ENCODE measurements around the gene WDR44.
"Not testable (repeated sequence)": the region's sequence is repeated elsewhere in the genome, so short reads cannot be mapped to it uniquely, and the experiment has no call there.

The WDR44 gene

DNA sequence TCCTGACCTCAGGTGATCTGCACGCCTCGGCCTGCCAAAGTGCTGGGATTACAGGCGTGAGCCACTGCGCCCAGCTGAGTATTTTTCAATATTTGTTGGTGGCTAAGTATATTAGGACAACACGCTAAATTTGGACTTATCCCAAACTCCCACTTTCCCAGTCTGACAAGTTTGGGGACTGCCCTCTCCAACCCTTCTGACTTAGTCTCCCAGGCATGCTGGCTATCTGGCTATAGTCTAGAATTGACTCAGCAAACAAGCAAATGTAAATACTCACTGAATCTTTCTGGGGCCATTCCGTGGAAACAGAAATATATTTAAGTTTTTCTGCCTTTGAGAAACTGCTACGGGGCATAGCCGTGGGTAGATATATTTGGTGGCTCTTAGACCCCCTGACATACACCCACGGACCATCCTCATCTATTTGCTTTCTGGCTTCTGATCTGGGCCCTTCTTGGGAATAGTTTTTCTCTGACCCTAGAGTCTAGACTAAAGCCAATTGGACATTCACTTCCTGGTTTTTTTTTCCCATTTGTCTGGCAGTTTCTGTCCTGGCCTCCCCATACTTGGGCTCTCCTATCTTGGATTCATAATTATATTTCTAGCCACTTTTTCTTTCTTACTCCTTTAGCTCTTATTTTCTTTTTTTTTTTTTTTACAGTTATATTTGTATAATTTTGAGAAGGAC, 138.5 kb downstream of the WDR44 start:
- DNase-seq: no peak

DNA sequence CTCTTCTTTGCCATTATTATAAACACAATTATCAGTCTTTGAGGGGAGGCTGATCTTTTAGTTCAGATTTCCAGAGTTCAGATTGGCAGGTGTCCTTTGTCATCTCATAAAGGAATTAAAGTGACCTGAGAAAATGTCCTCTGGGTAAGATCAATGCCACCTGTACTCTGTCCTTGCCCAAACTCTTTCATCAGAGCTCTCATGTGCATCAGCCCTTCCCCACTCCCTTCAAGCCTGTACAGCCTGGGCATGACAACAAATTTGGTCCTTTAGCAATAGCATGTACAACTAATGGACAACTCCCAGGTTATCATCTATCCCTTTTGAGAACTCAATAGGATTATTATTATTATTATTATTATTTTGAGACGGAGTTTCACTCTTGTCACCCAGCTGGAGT, 140.8 kb downstream of the WDR44 start:
- not testable (repeated sequence) for DNase-seq

DNA sequence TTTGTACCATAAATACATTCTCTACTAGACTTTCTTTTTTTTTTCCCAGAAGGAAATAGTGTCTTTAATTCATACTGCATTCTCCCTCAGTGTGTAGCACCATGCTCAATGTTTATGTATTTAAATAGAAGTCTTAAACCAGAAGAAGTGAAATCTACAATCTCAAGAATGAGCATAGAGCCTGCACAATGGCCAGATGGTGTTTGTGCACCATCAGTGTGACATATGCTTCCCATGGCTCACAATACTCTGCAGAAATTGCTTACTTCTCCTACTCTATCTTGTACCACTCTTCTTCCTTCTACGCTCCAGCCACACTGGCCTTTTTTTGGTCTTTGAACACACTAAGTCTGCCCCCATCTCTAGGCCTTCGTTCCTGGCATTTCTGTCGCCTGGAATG, 147.1 kb downstream of the WDR44 start:
- no peak for DNase-seq

DNA sequence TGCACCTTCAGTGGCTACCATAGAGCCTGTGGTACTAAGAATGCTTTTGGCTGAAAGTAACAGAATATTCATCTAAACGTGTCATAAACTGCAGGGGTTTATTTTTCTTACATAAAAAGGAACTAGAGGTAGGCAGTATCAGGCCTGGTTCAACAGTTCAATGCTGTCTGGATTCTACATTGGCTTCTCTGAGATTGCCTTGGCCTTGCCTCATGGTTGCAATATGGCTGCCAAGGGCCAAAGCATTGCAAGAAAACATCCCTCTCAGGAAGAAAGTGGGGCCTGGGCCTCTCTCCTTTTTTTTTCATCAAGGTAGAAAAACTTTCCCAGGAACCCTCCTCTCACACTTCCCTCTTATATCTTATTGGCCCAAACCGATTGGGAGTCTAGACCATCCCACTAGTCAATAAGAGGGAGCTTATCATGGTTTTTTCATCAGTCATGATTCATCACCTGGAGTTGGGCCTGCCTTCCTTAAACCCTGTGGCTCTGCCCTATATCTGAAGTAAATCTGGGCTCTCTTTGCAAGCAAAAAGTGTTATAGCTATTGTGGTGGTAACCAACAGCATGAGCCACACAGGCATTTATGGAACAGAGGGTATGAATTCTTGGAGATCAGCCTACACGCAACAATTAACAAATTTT, 147.9 kb downstream of the WDR44 start:
- DNase-seq: no peak

DNA sequence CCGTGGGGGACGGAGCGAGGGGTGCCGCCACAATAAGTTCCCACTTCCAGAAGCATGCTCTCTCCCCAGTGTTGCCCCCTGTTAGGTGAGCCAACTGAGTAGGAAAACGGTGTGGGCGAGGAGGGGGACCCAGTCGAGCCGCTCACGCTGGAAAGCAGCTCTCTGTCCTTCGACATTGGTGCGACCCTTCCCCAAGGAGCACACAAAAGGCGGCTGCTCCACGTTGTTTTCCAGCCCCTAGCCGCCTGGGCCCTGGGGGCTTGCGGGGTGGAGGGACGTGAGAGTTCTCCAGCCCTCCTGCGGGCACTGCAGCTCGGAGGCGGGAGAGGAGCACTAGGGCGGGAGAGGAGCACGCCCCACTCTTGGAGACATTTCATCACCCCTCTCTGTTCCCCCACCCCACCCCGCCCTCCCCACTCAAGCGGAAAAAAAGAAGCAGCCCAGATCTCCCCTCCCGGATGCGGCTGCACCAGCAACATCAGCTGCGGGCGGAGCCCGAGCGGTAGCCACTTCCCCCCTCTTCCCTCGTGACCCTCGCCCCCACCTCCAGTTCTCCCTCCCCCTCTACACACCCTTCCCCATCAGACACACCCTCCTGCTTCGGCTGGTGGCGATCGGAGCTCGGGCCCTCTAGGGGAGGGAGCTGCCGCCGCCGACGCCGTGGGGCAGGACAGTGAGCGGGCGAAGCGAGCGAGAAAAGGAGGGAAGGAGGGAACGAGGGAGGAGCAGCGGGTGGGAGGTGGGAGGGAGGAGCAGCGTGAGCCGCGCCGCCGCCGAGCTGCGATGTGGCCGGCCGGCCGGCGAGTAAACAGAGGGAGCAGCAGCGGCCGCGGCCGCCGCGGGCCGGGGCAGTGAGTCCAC, 149.4 kb downstream of the WDR44 start, which contains the start of gene DOCK11:
Gene DOCK11 (plus strand): TSS at position 755 of the 861 bp plus-strand sequence. CDS start 157 bp downstream, outside the sequence.
- DNase-seq: peak; percentile 12

DNA sequence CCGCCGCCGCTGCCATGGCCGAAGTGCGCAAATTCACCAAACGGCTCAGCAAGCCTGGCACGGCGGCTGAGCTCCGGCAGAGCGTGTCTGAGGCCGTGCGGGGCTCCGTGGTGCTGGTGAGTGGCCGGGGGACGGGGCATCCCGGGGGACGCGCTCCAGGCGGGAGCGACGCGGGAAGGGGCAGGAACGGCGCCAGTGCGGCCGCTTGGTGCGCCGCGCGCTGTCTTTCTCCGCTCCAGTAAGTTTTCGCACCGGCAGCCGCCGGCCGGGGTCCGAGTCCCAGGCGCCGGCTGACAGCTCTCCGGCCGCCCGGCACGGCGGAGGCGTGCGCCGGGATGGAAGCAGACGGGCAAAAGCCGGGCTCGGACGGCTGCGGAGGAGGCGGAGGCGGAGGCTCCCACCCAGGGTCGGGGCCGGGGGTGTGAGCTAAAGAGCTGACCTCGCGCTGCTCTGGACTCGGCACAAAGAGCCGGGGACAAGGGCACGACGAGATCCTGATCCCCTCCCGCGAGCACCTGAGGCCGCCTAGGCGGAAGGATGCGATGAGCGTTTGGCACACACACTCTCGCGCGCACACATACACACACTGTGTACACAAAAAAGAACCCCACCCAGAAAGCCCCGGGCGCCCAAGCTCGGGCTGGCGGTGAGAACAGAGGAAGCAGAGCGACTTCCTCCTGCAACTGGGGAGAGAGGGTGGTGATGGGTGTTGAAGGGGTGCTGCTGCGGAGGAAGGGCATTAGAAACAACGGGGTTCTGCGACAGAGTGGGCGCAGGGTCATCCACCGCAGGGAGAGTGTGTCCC, 150.3 kb downstream of the WDR44 start:
- DNase-seq: no peak

DNA sequence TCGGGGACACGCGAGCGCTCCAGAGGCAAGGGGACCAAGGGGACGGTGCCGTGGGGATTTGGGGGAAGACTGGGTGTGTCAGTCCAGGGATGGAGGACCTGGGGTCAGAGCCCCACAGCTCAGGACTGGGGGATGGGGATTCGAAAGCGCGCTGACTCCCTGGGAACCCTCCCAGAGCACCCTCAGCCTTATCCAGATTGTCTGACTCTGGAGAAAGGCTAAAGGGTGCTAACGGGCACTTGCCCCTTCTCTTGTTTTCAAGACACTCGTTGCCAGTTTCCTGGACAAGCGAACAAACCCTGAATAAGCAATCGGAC, 150.8 kb downstream of the WDR44 start:
- DNase-seq: no peak

DNA sequence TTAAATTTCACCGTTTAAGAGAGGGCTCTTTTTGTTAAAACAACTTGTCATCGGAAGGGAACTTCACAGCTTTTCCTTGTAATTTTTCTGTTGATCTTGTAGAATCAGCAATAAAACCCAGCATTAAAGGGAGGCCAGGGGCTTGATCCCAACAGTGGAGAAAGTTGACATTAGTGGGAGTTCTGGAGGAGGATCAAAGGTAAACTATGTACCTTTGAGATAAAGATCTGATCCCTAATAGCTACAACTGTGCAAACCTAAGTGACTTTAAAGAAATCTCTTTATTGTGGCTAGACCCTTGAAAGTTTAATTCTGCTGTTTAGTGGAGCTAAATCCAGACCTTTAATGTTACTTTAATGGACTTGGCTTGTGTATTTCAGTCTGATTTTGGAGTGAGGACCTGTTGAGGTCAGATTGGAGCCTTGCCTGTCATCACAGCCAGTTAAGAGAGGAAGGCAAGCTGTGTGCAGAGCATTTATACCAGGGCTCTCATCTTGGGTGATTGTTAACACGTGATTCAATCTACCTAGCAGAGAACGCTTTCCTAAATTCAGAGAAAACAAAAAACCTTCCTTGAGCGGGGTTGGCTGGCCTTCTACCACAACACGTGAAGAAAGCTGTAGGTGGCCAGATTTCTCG, 151.4 kb downstream of the WDR44 start:
- no peak for DNase-seq

DNA sequence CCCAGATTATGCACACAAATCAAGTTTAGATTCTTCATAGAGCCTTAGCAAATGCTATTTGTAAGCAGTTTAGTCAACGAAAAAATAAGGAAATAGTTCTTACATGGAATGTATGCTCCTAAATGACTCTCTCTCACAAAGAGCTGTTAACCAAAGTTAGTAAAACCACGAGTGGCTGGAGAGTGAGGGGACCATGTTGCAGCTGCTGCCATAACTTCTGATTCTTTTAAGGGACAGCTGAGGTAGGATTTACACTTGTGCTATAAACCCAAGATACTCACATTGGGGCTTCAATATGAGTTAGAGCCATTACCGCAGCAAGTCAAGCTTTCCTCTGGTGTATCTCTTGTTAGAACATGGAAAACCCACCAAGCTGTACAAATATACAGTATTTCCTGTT, 152.4 kb downstream of the WDR44 start:
- DNase-seq: no peak

DNA sequence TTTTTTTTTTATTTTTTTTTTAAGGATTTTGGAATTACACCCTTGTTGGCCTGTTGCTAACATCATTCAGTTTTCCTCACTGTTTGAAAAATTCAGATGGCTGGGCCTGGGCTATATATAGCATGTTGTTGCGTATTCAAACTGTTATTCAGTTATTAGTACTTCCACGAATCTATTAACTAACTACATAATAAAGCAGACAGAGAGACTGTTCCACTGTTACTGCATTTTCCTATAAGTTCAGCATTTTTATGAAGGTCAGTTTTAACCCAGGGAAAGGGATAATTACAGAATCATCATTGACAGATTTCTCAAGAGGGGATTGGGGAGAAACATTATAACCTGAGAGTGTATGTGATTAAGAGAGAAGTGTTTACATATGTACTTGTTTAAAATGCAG, 152.8 kb downstream of the WDR44 start:
- no peak for DNase-seq

GRCh38 chrX:118499295-118499694, 153.4 kb downstream of the WDR44 start:
- peak; percentile 37 for DNase-seq

All from NCI-H2107 (cell line).